AG04450 (cell line): Measurements from ENCODE around the gene GLRA3. TPM values are rescaled to one million over a fixed set of nuclear protein-coding genes. Genes with fewer than 3 reads are reported as not detected.

Experiments
- CTCF ChIA-PET: fragments of 300-600, 350-600 bp; formaldehyde crosslinking; extraction: SDS; loops from one replicate; lab custom pipeline; 2022; ENCODE audit warnings: antibody characterized with exemption, inconsistent platforms; lab: Charles Lee
- POLR2A ChIA-PET: fragments of 350-600 bp; formaldehyde crosslinking; extraction: SDS; loops from one replicate; lab custom pipeline; 2021; ENCODE audit warnings: antibody characterized with exemption, inconsistent platforms; lab: Yijun Ruan, JAX
- DNase-seq: peaks from one replicate; pipeline ENCODE4 v3.0.0-alpha.2; 2011; ENCODE audit warnings: low read depth, low spot score
- H3K27ac ChIP-seq: one replicate; pipeline ENCODE4 v1.5.1; 2012; ENCODE audit warnings: low read depth, low read length, control low read depth
- H3K27me3 ChIP-seq: one replicate; pipeline ENCODE4 v1.6.0; 2012; ENCODE audit warnings: low read length; ENCODE audit not compliant: control insufficient read depth, insufficient read depth
- H3K4me3 ChIP-seq: 2 replicates; pipeline ENCODE4 v1.5.1; 2011; ENCODE audit warnings: mild to moderate bottlenecking, low read depth, low read length, control low read depth
- H3K9me3 ChIP-seq: 2 replicates; pipeline ENCODE4 v1.5.1; 2012; ENCODE audit warnings: low read length; ENCODE audit not compliant: control insufficient read depth, insufficient read depth
- CTCF ChIP-seq: IDR thresholded peaks from 2 replicates; pipeline ENCODE4 v1.5.1; 2011; ENCODE audit warnings: low read depth, low read length, control low read depth, inconsistent platforms
- polyA plus RNA-seq: library from polyadenylated mRNA; depleted of rRNA; stranded (reverse); fragments of >200 nt; gene quantifications from 2 replicates; pipeline ENCODE4 v1.2.3, GENCODE V29; 2011

Gene GLRA3
- polyA plus RNA-seq, 1 experiment, result not detected

- no peak for TF ChIP-seq CTCF
- CTCF ChIA-PET, result no interaction called here
- H3K9me3 ChIP-seq, result no peaks in the 10 kb centered on the region
- H3K4me3 ChIP-seq, result no peak overlapping the region
- no peak overlapping the region for H3K27ac ChIP-seq
- DNase-seq, result no peak
- POLR2A ChIA-PET, result no interaction called here
- H3K27me3 ChIP-seq, result no peaks in the 10 kb centered on the region
These were observed 178.2 kb downstream of the GLRA3 start for GRCh38 chr4:174650711-174651355.

- H3K27me3 ChIP-seq, result no peaks in the 10 kb centered on the region
- no peak overlapping the region for H3K27ac ChIP-seq
- DNase-seq, result no peak
- TF ChIP-seq CTCF, result no peak
- no peaks in the 10 kb centered on the region for H3K9me3 ChIP-seq
- H3K4me3 ChIP-seq, result no peak overlapping the region
- ChIA-PET POLR2A (no interaction called here), CTCF (no interaction called here)
These were observed 180.2 kb downstream of the GLRA3 start for GRCh38 chr4:174648812-174649211.

GRCh38 chr4:174646326-174646725 is 182.7 kb downstream of the GLRA3 start:
- no peaks in the 10 kb centered on the region for H3K9me3 ChIP-seq
- H3K4me3 ChIP-seq, result no peak overlapping the region
- ChIA-PET POLR2A (no interaction called here), CTCF (no interaction called here)
- no peak overlapping the region for H3K27ac ChIP-seq
- DNase-seq, result no peak
- TF ChIP-seq CTCF, result no peak
- no peaks in the 10 kb centered on the region for H3K27me3 ChIP-seq

- no peak for DNase-seq
- Histone ChIP-seq H3K4me3 (no peak overlapping the region), H3K27me3 (no peaks in the 10 kb centered on the region), H3K27ac (no peak overlapping the region), H3K9me3 (no peaks in the 10 kb centered on the region)
- no peak for TF ChIP-seq CTCF
- POLR2A ChIA-PET, result no interaction called here
- CTCF ChIA-PET, result no interaction called here
These were observed 188.9 kb downstream of the GLRA3 start for GRCh38 chr4:174640146-174640545.

- Histone ChIP-seq H3K9me3 (no peaks in the 10 kb centered on the region), H3K27me3 (no peaks in the 10 kb centered on the region), H3K4me3 (no peak overlapping the region), H3K27ac (no peak overlapping the region)
- ChIA-PET CTCF (interaction anchor here (0.6 kb wide), 1 partner anchor 266 kb away, joined by 3 read pairs; no protein-coding TSS in a partner anchor), POLR2A (no interaction called here)
- no peak for DNase-seq
- no peak for TF ChIP-seq CTCF
These were observed 193.3 kb downstream of the GLRA3 start for GRCh38 chr4:174635732-174636131.
